GM18520 (cell line): ENCODE results near the gene ADAM19.
A peak's percentile ranks its signal among the peaks of the same experiment; 100 is the strongest.

Experiments used
- ATAC-seq: cut with Tn5 transposase; IDR thresholded peaks from one replicate; pipeline ENCODE4 v1.9.1; 2021; ENCODE audit not compliant: unreplicated experiment

Gene ADAM19

DNA sequence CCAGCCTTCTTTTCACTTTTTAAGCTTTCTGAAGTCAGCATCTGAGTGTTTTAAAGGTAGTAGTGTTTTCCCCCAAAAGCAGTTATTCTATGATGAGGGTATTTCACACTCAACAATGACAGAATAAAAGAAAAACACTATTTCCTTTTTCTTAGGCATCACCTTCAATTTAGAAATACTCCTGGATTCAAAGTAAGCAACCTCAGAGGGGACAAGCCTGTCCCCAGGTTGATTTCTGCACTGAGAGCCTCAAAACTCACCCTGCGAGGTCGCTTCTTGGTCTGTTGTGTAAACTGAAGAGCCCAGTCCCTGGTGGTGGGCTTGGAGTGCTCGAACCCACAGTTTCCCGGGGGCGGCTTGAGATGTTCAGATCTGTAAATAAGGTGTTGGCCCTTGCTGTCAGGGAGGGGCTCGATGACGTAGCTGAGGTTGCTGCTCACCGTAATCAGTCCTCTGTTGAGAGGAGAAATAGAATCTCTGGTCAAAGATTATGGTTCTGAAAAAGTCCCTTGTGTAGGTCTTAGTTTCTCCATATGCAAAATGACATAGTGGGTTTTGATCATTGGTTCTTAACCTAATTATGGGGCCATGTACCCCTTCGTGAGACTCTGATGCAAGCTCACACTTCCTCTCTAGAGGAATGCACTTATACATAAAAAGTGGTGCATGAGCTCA lies 55.9 kb downstream of the ADAM19 start:
- peak; percentile 47 for ATAC-seq

- peak; percentile 67 for ATAC-seq
Measured at GRCh38 chr5:157518963-157519362, 56.6 kb downstream of the ADAM19 start.

DNA sequence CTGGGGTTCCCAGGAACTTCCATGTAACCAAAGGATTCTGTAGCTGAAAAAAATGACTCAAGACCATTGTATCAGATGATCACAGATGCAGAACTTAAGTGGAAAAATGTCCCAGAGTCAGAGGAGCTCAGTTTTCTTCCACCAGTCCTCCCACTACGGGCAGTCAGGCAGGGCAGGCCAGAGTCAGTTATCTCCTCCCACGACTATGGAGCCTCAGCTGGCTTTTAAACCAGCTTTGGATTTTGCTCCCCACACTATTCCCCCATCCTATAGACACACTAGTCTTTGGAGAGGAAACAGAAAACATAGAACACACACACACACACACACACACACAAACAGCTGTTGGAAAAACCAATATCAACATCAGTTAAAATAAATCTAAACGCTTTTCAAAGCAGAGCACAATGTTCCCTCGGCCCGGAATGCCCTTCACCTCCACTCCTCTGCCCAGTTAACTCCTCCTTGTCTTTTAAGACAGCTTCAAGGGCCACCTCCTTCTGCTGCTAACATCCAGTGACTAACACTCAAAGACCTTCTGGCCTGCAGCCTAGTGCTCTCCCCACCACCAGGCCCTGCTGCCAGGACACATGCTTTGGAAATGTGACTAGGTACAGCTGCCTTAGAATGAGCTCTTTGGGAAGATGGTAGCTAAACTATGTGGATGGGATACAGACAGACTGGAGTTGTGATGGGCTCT lies 58.8 kb downstream of the ADAM19 start:
- ATAC-seq: no peak

GRCh38 chr5:157516006-157516405 lies 59.6 kb downstream of the ADAM19 start:
- no peak for ATAC-seq

DNA sequence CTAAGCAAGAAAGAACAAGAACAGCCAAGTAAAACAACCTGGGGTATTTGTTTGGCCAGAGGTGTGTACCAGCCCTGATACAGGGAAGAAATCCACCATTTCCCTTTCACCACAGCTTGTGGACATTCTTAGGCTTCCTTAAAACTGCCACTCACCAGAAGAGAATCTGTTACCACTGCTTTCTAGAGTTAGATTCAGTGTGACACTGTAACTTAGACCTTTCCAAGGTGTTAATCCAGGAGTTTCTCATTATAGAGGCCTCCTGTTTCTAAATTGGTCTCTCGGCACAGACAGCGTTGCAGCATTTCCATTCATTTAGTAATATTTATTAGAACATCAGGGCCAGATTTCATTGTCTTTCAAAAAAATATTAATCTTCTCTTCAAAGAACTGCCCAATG lies 60.6 kb downstream of the ADAM19 start:
- ATAC-seq: no peak

DNA sequence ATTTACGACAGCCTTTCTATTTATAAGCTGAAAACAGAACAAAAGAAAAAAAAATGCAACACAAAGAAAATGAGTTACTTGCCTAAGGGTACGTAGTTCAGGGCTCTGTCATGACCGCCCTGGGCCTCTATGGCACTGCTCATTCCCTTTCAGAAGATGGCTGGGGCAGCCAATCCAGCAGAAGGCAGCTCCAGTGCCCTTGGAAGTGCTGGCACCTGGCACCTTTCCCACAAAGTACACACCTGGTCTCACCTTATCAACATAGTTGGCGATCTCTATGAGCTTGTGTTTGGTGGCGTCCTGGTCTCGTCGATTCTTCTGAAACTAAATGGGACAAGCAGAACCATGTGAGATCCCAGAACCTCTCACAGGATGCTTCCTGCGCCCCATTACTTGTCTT lies 62.4 kb downstream of the ADAM19 start:
- no peak for ATAC-seq

DNA sequence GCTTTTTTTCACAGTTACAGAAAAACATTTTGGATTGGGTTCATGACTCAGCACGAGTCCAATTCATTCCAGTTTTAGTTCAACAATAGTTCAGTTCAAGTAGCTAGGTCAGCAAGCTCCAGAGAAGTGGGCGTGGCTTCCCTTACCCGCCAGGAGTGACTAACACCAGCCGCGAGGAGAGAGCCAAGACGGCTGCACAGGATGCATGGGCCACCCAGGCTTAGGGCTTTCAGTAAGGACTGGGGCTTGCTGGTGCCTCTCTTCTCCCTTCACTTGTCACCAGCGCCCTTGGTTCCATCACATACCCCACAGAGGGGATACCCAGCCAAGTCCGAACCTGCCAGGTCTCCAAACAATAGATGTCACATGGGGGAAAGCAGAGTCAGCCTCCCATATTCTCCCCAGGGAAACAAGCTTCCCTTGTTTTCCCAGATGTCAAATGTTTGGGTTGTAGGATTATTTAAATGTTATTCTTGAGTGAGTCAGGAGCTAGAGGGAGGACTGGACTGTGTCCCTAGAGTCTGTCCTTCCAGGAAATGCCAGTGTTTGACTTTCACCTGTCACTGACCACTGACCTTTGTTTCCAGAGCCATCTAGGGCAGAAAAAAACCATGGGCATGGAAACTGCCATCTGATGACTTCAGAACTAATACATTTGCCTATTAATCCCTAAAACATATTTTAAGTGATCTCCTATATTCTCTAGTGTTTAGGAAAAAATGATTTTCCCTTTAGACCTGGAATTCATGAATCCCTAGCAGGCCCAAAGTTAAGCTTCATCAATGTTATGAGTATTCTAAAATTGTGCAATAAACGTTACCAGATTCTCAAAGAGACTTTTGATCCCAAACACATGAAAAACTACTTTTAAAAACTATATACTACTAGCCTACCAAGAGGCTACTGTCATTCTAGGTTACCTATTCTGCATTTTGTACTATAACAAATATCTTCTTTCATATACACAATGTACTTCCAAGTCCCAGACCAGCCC lies 63.6 kb downstream of the ADAM19 start:
- ATAC-seq: no peak

GRCh38 chr5:157510682-157511081 lies 64.9 kb downstream of the ADAM19 start:
- ATAC-seq: no peak

GRCh38 chr5:157509587-157509986 lies 66.0 kb downstream of the ADAM19 start:
- ATAC-seq: no peak

GRCh38 chr5:157509093-157509492 lies 66.5 kb downstream of the ADAM19 start:
- ATAC-seq: no peak

DNA sequence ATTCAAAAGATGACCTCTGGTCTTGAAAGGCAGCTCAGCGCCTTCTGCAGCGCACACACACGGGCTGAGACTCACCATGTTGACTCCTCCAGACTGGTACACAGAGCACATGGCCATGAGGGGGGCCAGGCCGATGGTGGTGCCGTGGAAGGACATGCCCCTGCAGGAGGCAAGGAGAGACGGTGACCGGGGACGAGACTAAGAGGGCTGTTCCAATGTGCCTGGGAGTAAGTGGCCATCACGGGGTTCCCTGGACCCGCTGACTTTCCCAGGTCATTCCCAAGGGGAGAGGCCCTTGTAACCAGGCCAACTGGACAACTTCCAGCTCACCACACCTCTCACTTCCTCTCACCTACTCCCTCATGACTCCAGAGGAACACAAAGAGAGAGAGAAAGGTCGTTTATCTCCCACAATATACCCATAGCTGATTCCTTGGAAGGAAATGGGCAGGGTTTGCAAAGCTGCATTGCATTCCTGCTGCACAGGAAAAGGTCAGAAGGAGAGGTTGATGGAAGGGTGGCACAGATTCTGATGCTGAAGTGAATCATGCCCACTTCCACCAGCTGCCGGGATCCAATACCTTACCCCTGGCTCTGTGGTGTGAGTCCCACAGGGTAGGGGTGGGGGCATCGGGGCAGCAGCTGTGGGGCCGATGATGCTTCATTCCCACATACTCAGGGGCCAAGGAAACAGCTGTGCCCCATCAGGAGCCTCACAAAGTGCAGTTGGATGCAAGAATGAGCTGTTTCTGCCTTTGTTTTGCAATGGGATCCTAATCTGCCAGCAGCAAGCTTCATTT lies 68.4 kb downstream of the ADAM19 start:
- no peak for ATAC-seq

- no peak for ATAC-seq
Measured at GRCh38 chr5:157506066-157506590, 69.4 kb downstream of the ADAM19 start.

DNA sequence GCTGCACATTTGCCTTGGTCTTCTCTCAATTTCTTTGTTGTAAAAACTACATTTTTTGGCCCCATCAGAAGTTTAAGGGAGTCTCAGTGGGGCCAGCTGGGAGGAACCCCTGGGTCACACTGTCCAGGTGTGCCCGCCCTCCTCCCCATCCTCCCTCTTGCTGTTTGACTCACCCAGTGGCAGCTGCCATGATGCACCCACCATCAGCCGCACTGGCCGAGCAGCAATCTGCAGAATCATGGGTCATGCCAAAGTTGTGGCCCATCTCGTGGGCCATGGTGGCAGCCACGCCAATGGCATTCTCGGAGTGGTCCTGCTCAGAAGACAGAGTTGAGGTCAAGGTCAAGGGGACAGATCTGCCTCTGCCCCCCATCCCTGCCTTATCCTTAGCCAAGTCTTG lies 70.1 kb downstream of the ADAM19 start:
- no peak for ATAC-seq

GRCh38 chr5:157504053-157504452 lies 71.5 kb downstream of the ADAM19 start:
- no peak for ATAC-seq

GRCh38 chr5:157502143-157502647 lies 73.4 kb downstream of the ADAM19 start:
- peak; percentile 63 for ATAC-seq

- ATAC-seq: no peak
Measured at GRCh38 chr5:157497875-157498611, 77.5 kb downstream of the ADAM19 start.

- no peak for ATAC-seq
Measured at GRCh38 chr5:157496864-157497263, 78.7 kb downstream of the ADAM19 start.

DNA sequence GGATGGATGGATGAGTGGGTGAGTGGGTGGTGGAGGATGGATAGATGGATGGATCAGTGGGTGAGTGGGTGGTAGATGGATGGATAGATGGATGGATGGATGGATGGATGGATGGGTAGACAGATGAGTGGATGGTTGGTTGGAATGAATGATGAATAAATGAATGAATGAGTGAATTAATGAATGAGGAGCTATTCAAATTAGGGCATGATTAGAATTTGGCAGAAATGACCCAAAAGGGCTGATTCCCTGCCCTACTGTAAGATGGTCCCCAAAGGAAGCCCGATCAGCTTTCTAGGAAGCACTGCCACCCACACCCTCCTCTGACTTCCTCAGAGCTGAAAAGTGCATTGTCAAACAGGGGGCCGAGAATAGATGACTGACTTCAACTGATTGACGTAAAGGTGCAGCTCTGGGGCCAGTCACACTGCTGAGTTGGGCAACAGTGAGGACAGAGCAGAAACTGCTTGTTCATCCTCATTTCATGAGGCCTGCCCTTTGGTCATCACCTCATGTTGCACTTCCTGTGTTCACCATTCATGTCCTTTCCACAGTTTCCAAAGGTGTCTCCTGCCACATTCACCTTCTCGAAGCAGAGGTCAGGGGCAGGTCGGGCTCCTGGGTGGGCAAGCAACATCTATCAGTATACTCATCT lies 81.3 kb downstream of the ADAM19 start:
- ATAC-seq: no peak

GRCh38 chr5:157492886-157493285 lies 82.7 kb downstream of the ADAM19 start:
- ATAC-seq: no peak
